ENCODE results near the gene KCNAB1. TPM values are rescaled to one million over a fixed set of nuclear protein-coding genes. Genes with fewer than 3 reads are reported as not detected.

Gene KCNAB1
- total RNA-seq, 4 donors from 2014 or later: 1.6 to 2.9 (median 2.3) TPM

DNA sequence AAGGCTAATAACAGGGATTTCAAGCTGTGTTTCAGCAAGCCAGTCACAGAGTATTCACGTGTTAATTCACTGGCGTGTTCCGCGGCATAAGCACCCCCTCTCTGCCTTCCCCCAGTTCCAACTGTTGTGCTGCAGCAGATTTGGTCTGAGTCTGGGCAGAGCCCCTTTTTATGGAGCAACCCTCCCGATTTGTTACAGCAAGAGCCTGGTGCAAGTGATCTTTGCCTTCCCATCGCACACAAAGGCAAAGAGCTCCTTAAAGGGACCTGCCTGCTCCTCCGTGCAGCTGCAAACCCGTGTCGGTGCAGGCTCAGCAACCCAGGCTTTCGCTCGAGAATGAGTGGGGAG is 170.5 kb downstream of the KCNAB1 start:
- TF ChIP-seq POLR2A (IDR thresholded peaks at IDR 0.05): no peak
- TF ChIP-seq, protein P1, sequence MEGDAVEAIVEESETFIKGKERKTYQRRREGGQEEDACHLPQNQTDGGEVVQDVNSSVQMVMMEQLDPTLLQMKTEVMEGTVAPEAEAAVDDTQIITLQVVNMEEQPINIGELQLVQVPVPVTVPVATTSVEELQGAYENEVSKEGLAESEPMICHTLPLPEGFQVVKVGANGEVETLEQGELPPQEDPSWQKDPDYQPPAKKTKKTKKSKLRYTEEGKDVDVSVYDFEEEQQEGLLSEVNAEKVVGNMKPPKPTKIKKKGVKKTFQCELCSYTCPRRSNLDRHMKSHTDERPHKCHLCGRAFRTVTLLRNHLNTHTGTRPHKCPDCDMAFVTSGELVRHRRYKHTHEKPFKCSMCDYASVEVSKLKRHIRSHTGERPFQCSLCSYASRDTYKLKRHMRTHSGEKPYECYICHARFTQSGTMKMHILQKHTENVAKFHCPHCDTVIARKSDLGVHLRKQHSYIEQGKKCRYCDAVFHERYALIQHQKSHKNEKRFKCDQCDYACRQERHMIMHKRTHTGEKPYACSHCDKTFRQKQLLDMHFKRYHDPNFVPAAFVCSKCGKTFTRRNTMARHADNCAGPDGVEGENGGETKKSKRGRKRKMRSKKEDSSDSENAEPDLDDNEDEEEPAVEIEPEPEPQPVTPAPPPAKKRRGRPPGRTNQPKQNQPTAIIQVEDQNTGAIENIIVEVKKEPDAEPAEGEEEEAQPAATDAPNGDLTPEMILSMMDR (IDR thresholded peaks at IDR 0.05): no peak
- DNase-seq (ENCODE audit: low spot score in 2 of 2): no peak
- intact Hi-C loops (cut with DNase I; ENCODE audit: low total_unique reads): no loop called here
- WGBS, 2 donors: 12 to 13% methylated on average over 5 to 11 of the region's 11 CpGs
- H3K4me3 ChIP-seq (ENCODE audit: low read depth, poor library complexity, severe bottlenecking): no peak overlapping the region

DNA sequence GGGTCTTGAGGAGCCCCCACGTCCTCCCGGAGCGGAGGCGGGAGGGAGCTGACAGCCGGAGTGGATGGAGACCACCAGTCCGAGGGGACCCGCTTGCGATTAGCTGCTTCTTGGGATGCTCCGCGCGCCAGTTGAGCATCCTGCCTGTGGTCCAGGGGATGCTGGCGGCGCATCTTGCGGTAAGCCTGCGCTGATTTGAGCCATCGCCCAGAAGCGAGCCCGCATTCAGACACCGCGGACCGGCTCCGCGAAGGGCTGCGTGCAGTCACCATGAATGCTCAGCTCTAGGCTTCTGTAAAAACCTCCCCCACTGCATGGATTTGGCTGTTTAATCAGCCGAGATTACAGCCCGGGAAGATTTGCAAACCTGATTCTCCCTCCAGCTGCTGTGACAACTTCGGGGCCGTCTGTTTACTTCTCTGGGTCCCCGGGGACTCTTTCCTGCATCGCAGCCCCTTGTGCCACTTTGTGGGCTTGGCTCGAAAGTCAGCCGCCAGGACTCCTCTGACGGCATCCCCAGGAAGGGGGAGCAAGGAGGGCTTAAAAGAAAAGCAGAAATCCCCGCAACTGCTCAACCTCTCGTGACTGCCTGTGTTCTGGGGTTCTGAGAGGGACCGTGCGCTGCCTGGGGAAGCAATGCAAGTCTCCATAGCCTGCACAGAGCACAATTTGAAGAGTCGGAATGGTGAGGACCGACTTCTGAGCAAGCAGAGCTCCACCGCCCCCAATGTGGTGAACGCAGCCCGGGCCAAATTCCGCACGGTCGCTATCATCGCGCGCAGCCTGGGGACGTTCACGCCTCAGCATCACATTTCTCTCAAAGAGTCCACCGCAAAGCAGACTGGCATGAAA is 171.1 kb downstream of the KCNAB1 start:
- 7 to 8% methylated on average over 45 of the region's 51 CpGs for WGBS, 2 donors
- H3K4me3 ChIP-seq (ENCODE audit: low read depth, poor library complexity, severe bottlenecking): no peak overlapping the region
- DNase-seq (ENCODE audit: low spot score in 2 of 2): no peak
- TF ChIP-seq, protein P1 (IDR thresholded peaks at IDR 0.05): no peak
- TF ChIP-seq POLR2A (IDR thresholded peaks at IDR 0.05): no peak
- intact Hi-C loops (cut with DNase I; ENCODE audit: low total_unique reads): no loop called here

DNA sequence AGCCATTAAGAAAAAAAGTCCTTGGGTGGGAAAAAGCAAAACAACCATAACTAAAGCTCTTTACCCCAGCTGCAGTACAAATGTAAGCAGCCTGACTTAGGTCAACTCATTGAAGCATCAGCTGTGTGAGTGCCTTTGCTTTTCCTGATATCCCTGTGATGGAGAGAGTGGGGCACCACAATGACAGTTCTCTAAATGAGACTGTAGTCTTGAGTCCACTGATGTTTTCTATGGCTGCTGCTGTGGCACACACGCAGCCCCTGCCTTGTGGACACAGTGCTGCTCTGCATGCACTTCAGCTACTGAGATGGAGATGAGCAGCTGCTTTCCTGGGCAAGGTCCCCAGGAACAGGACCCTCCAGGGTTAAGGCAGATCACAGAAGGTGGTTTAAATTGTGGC is 173.2 kb downstream of the KCNAB1 start:
- DNase-seq (ENCODE audit: low spot score in 2 of 2): no peak
- no peak overlapping the region for H3K4me3 ChIP-seq (ENCODE audit: low read depth, poor library complexity, severe bottlenecking)
- WGBS, 2 donors: 93 to 100% methylated on average over 1 of the region's 1 CpG
- no peak for TF ChIP-seq POLR2A (IDR thresholded peaks at IDR 0.05)
- TF ChIP-seq, protein P1 (IDR thresholded peaks at IDR 0.05): no peak
- intact Hi-C loops (cut with DNase I; ENCODE audit: low total_unique reads): no loop called here

DNA sequence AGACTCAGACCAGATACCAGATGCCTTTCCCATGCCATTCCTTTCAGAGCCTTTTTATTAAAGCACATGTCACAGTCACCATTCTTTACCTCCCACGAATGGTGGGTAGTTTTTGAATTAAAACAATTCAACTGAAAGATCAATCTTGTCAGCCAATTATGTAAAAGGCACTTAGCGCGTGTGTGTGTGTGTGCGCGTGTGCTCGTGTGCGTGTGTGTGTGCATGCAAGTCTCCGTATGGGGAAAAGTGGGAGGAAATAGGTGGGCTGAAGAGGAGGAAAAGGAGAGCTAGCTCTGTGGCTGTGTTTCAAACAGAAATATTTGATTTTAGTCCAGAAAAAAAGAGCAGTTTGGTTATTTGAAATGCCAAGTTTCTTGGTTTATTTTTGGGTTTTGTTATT is 177.2 kb downstream of the KCNAB1 start:
- H3K4me3 ChIP-seq (ENCODE audit: low read depth, poor library complexity, severe bottlenecking): no peak overlapping the region
- WGBS, 2 donors: 91 to 94% methylated on average over 8 of the region's 8 CpGs
- intact Hi-C loops (cut with DNase I; ENCODE audit: low total_unique reads): no loop called here
- DNase-seq (ENCODE audit: low spot score in 2 of 2): no peak
- TF ChIP-seq, protein P1 (IDR thresholded peaks at IDR 0.05): no peak
- no peak for TF ChIP-seq POLR2A (IDR thresholded peaks at IDR 0.05)

DNA sequence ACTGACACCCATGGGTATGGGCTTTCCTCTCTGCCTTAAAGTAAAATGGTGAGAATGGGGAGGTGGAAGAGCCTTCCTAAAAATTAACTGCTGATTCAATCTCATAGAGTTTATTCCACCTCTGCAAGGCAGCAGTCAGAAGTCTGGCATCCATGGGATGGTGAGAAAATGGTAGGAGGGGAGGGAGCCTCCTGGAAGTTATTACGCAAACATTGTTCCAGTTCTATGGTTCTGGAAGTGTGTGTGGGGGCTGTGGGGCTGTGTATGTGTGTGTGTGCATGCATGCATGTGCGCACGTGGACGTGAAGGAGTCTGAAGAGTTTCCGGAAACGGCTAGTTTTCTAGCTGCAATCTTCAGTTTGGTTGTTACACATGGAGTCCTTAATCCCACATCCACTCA is 177.6 kb downstream of the KCNAB1 start:
- no peak for DNase-seq (ENCODE audit: low spot score in 2 of 2)
- intact Hi-C loops (cut with DNase I; ENCODE audit: low total_unique reads): no loop called here
- H3K4me3 ChIP-seq (ENCODE audit: low read depth, poor library complexity, severe bottlenecking): no peak overlapping the region
- TF ChIP-seq, protein P1 (IDR thresholded peaks at IDR 0.05): no peak
- TF ChIP-seq POLR2A (IDR thresholded peaks at IDR 0.05): no peak
- WGBS, 2 donors: 89 to 95% methylated on average over 6 of the region's 6 CpGs

DNA sequence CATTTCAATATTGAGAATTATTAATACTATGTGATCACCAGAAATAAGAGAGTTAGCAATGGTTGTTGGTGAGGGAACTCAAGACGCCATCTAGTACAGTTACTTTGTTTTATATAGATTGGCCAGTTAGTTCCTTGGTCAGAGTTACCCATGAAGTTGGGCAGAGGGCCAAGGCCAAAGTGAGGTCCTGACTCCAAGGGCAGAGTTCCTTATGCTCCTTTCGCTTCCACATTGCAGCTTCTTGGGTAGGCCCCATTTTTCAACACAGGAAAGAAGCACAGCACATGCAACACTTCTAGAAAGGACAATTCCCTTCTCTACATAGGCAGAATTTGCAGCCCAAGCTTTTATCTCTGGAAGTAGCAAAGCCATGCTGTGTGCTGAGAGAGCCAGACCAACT is 178.6 kb downstream of the KCNAB1 start:
- TF ChIP-seq POLR2A (IDR thresholded peaks at IDR 0.05): no peak
- TF ChIP-seq, protein P1 (IDR thresholded peaks at IDR 0.05): no peak
- peak; percentile 55 to 87 for DNase-seq (ENCODE audit: low spot score in 2 of 2)
- no peak overlapping the region for H3K4me3 ChIP-seq (ENCODE audit: low read depth, poor library complexity, severe bottlenecking)
- WGBS, 2 donors: 80 to 87% methylated on average over 2 of the region's 2 CpGs
- intact Hi-C loops (cut with DNase I; ENCODE audit: low total_unique reads): no loop called here

All from lower leg skin (tissue), 4 donors.